Stimulated activated CD8-positive, alpha-beta memory T cell treated with anti-CD3 and anti-CD28 coated beads, Interleukin-7, amount 100 ng/mL, for 48 hours (primary cell): ENCODE results near the gene PTGES3.
"Not testable (repeated sequence)": the region's sequence is repeated elsewhere in the genome, so short reads cannot be mapped to it uniquely, and the experiment has no call there.

Source experiments
- DNase-seq, 2 donors: peaks; one replicate each; pipeline ENCODE4 v3.0.0-alpha.2; 2020; ENCODE audit warnings: low read depth in 1 of 2; ENCODE audit errors: extremely low read depth in 1 of 2

The PTGES3 gene

GRCh38 chr12:56713345-56713744 lies 25.3 kb upstream of the PTGES3 start:
- no peak for DNase-seq

GRCh38 chr12:56709759-56710376 lies 21.8 kb upstream of the PTGES3 start:
- DNase-seq, result no peak

GRCh38 chr12:56704522-56704921 lies 16.4 kb upstream of the PTGES3 start:
- DNase-seq, result not testable (repeated sequence)

GRCh38 chr12:56699020-56699661 lies 11.1 kb upstream of the PTGES3 start:
- DNase-seq, result no peak

GRCh38 chr12:56695327-56696101 lies 7.4 kb upstream of the PTGES3 start:
- no peak for DNase-seq

- no peak for DNase-seq
Observed at GRCh38 chr12:56694161-56694560, 6.1 kb upstream of the PTGES3 start.

GRCh38 chr12:56688846-56689109 lies 694 bp upstream of the PTGES3 start:
- DNase-seq, result no peak

- DNase-seq, result peak in 1 of 2 donors; percentile 28
Observed at GRCh38 chr12:56687223-56688128, 608 bp downstream of the PTGES3 start.

GRCh38 chr12:56684745-56685359 lies 3.2 kb downstream of the PTGES3 start:
- DNase-seq, result no peak

GRCh38 chr12:56682323-56682722 lies 5.8 kb downstream of the PTGES3 start:
- no peak for DNase-seq

- DNase-seq, result no peak
Observed at GRCh38 chr12:56679883-56680575, 8.1 kb downstream of the PTGES3 start.

GRCh38 chr12:56678852-56679251 lies 9.2 kb downstream of the PTGES3 start:
- no peak for DNase-seq

- no peak for DNase-seq
Observed at GRCh38 chr12:56677680-56678079, 10.4 kb downstream of the PTGES3 start.

- no peak for DNase-seq
Observed at GRCh38 chr12:56676851-56677580, 11.1 kb downstream of the PTGES3 start.

GRCh38 chr12:56671608-56672007 lies 16.5 kb downstream of the PTGES3 start:
- DNase-seq, result no peak

GRCh38 chr12:56670836-56671235 lies 17.2 kb downstream of the PTGES3 start:
- DNase-seq, result no peak

GRCh38 chr12:56668197-56668457 lies 20.0 kb downstream of the PTGES3 start:
- no peak for DNase-seq

- DNase-seq, result no peak
Observed at GRCh38 chr12:56661979-56662638, 26.0 kb downstream of the PTGES3 start.

- no peak for DNase-seq
Observed at GRCh38 chr12:56661560-56661959, 26.5 kb downstream of the PTGES3 start.
